Esophagus squamous epithelium (tissue), 4 donors: ENCODE data around the gene ISG15.

Source experiments
- POLR2A ChIP-seq, 4 donors: fragments of 450-650 bp; IDR thresholded peaks; one replicate each; pipeline ENCODE4 v1.6.1; 2017; ENCODE audit warnings: antibody characterized with exemption in 4 of 4, mild to moderate bottlenecking in 4 of 4, moderate library complexity in 3 of 4
- TF ChIP-seq, protein P1 (sequence below), 6 experiments: fragments of 450-650 bp in 4 of 6; fragments of 200-600 bp in 2 of 6; sonication (generic) in 2 of 6; IDR thresholded peaks; one replicate each; pipeline ENCODE4 v1.5.1; 2016 to 2019; ENCODE audit warnings: antibody characterized with exemption in 6 of 6, mild to moderate bottlenecking in 4 of 6, moderate library complexity in 4 of 6

DNA sequence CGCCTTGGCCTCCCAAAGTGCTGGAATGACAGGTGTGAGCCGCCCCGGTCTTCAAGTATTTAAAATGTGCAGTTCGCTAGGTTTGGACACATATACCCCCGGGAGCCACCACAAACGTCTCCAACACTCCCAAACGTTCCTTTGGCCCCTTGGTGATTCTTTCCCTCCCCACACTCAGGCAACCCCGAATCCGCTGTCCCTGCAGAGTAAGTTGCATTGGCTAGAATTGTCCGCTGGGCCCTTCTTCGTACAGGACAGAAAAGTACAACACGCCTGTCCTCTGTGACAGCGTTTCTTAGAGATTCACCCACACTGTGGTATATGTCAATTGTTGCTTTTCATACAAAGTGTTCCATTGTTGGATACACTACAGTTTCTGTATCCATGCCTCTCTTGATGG lies 28.2 kb upstream of the ISG15 start:
- TF ChIP-seq, protein P1, sequence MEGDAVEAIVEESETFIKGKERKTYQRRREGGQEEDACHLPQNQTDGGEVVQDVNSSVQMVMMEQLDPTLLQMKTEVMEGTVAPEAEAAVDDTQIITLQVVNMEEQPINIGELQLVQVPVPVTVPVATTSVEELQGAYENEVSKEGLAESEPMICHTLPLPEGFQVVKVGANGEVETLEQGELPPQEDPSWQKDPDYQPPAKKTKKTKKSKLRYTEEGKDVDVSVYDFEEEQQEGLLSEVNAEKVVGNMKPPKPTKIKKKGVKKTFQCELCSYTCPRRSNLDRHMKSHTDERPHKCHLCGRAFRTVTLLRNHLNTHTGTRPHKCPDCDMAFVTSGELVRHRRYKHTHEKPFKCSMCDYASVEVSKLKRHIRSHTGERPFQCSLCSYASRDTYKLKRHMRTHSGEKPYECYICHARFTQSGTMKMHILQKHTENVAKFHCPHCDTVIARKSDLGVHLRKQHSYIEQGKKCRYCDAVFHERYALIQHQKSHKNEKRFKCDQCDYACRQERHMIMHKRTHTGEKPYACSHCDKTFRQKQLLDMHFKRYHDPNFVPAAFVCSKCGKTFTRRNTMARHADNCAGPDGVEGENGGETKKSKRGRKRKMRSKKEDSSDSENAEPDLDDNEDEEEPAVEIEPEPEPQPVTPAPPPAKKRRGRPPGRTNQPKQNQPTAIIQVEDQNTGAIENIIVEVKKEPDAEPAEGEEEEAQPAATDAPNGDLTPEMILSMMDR (IDR thresholded peaks at IDR 0.05): no peak
- TF ChIP-seq POLR2A (IDR thresholded peaks at IDR 0.05): no peak
